DMS 273 treated with DMSO at 0.1 percent for 48 hours (cell line): Measurements from ENCODE around the gene TSACC.
A peak's percentile ranks its signal among the peaks of the same experiment; 100 is the strongest.
"Not testable (repeated sequence)": the region's sequence is repeated elsewhere in the genome, so short reads cannot be mapped to it uniquely, and the experiment has no call there.

Experiments used
- DNase-seq: peaks from one replicate; lab custom pipeline; 2025; lab: John Stamatoyannopoulos, UW

Gene TSACC

DNA sequence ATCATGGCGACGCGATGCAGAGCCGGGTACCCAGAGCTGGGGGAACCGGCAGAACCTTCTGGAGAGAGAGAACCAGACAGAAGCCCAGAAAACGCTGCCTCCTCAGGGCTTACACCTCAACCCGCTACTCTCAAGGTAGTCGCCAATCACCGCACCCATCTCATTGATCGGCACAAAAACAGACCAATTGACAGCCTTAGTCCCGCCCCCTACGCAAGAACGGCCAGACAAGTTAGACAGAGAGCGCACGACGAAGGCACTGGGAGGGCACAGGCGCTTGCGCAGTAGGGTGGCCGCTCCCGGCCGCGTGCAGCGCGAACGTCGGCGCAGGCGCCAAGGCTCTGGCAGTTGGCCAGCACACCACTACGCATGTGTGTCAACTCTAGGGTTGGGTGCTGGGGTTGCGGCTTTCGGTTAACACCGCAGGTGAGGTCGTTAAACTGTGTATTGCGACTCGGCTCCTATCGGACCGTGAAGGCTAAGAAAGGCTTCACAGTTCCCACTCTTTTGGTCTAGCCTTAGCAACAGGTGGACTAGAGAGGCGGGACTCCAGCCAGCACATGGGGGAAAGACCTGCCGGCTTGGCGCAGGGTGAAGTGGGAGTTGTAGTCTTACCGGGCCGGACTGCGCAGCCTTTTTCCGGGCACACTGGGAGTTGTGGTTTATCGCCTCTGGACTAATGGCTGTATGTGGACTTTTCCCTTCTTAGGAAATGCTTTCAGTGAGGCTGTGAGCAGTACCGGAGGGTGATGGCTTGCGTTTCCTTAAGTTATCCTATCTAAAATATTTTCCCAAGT, at the start of gene TSACC, which contains the start of gene CCT3:
Gene TSACC (plus strand): TSS at position 347 of the 797 bp plus-strand sequence. CDS start 1,232 bp downstream, outside the sequence.
Gene CCT3 (minus strand): TSS at position 113 of the 797 bp plus-strand sequence. CDS start 108 bp downstream, at position 5.
- peak; percentile 99 for DNase-seq

GRCh38 chr1:156289857-156290256, 48.5 kb upstream of the TSACC start:
- no peak for DNase-seq

DNA sequence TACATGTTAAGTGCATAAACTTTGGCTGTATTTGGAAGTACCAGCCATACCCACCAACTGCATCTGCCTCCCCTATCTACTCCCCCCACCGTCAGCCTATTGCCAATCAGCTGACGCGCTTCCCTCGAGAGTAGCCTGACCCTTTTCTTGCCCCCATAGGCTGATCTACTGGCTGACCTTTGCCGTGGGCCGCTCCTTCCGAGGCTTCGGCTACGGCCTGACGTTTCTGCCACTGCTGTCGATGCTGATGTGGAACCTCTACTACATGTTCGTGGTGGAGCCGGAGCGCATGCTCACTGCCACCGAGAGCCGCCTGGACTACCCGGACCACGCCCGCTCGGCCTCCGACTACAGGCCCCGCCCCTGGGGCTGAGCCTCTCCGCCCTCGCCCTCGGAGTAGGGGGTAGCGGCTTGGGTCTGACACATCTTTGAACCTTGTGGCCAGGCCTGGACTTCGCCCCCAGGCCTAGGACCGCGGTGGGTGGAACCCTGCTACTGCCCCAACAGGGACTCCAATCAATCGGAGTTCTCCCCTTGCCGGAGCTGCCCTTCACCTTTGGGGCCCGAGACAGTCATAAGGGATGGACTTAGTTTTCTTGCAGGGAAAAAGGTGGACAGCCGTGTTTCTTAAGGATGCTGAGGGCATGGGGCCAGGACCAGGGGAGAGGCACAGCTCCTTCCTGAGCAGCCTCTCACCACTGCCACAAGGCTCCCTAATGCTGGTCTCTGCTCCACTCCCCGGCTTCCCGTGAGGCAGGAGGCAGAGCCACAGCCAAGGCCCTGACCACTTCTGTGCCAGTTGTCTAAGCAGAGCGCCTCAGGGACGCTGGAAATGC, 46.9 kb upstream of the TSACC start:
- DNase-seq = no peak

DNA sequence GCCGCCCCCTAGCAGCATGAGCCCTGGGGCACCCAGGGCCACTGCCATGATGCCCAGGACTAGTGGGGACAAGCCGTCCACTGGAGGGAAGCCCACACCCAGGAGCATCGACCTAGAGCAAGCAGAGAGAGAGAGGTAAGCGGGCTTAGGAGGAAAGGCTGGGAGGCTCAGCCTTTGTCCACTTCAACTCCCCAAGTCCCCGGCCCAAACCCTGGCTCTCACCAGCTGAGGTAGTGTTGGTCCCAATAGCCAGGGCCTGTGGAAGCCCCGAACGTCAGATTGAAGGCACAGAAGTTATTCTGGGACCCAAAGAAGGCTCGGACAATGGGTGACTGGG, 45.3 kb upstream of the TSACC start:
- DNase-seq = no peak

DNA sequence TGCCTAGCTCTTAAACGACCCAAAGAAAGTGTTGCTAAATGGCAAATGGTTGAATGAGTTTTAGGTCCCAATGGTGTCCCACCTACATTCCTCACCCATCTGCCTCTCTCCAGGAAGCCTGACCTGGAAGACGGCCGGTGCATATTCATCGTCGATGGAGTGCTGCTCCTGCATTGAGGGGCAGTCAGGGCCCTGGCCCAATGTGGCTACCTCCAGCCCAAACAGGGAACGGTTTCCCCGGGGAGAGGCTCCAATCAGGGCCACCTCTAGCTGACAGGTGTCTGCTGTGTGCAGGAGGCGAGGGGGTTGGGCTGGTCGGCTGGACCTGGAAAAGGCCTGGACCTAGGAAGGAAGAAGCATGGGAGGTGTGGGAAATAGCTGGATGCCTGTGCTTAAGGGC, 44.4 kb upstream of the TSACC start:
- no peak for DNase-seq

DNA sequence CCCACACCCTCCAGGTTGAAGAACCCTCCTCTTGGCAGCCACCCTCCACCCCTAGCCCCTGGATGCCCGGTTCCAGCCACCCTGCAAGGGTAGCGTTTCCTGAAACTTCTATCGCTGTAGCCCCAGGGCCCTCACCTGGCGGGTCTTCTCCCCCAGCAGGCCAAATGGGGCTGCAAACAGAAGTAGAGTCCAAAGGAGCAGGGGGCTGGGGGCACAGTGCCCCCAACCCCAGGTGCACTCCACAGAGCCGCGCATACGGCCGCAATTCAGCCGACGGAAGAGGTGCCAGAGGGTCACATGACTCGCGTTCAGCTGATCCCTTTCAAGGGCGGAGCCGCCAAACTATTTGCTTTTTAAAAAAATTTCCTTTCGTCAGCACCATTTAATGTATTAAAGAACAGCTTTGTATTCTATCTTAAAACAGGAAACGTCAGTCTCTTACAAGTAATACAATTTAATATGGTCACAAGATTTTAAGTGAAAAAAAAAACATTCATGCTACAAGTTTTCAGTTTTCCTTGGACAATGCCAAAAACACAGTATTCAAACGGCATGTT, 42.9 kb upstream of the TSACC start, which contains the start of gene GLMP:
Gene GLMP (minus strand): TSS at position 289 of the 557 bp plus-strand sequence. CDS start 34 bp downstream, at position 255.
- DNase-seq = peak; percentile 17

GRCh38 chr1:156298852-156299357, 39.4 kb upstream of the TSACC start, which contains the start of gene VHLL:
VHLL (minus strand) TSS chr1:156299307; CDS start chr1:156299189, 118 bp downstream.
- no peak for DNase-seq

GRCh38 chr1:156303241-156303640, 35.1 kb upstream of the TSACC start:
- no peak for DNase-seq

DNA sequence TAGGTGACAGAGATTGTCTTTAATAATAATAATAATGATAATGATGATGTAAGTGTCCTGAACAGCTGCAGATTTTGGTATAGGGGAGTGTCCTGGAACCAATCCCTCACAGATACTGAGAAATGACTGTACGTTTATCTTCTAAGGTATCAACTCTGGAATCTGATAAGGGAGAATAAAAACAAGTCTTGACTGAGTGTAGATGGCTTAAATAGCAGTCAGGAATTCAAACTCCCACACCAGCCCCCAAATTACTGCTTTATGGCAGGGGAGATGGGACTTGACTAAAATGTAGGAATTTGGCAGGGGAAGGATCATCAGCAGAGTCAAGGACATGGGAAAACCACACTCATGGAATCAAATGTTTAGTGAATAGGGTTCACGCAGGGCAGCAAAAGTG, 33.1 kb upstream of the TSACC start:
- DNase-seq = no peak

DNA sequence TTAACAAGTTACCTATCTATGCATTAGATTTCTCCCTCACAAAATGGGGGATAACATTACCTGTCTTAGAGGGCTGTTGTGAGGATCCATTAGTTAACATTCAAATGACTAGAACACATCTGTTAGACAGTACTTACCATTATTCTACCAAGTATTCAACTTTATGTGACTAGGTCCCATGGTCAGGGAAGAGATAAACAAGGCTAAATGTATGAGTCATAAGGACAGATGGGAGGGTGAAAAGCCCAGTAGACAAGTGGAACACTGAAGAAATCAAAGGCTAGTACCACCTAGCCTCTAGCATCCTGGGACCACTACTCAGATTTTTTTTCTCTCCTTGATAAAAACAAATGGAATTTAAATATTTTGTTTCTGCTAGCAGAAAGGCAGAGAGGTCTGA, 30.2 kb upstream of the TSACC start:
- no peak for DNase-seq

DNA sequence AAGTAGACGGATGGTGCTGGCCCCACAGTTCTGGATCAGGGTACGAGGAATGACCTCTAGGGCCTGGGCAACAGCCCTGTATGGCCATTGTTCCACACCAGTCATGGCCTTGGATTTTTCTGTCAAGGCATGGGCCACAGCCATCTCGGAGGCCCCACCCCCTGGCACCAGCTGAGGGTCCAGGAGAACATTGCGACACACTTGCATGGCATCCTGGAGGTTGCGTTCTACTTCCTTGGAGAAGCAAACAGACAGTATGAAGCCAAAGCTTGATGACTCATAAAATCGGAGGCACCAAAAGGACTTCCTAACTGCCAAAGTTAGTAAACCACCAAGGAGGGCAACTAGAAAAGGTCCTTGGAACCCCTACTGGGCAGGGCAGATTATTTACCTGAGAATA, 27.4 kb upstream of the TSACC start:
- DNase-seq = no peak

GRCh38 chr1:156316909-156317308, 21.4 kb upstream of the TSACC start:
- no peak for DNase-seq

DNA sequence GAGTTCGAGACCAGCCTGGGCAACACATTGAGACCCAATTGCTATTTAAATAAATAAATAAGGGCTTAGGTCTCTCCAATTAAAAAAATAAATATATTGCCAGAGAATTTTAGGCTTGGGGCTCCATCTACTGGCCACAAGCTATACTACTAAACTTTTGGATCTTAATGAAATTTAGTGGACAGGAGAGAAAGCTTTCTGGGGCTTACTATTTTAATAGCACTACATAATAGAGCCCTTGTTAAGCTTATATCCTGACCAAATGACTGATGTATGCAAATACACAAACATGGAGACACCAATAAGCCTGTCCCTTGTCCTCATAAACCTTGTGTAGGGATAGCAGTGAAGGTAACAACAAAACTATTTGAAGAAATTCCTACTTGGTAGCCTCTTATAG, 18.7 kb upstream of the TSACC start:
- DNase-seq = no peak

GRCh38 chr1:156320560-156320959, 17.8 kb upstream of the TSACC start:
- no peak for DNase-seq

DNA sequence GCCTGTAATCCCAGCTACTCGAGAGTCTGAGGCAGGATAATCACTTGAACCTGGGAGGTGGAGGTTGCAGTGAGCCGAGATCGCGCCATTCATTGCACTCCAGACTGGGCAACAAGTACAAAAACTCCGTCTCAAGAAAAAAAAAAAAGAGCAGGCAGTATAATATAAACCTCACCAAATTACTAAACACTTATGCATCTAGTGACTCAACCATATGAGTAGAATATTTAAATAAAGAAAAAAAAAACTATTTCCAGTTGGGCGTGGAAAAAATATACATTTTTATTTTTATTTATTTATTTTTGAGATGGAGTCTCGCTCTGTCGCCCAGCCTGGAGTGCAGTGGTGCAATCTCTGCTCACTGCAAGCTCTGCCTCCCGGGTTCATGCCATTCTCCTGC, 15.1 kb upstream of the TSACC start:
- not testable (repeated sequence) for DNase-seq

GRCh38 chr1:156336242-156336641, 2.1 kb upstream of the TSACC start:
- no peak for DNase-seq

DNA sequence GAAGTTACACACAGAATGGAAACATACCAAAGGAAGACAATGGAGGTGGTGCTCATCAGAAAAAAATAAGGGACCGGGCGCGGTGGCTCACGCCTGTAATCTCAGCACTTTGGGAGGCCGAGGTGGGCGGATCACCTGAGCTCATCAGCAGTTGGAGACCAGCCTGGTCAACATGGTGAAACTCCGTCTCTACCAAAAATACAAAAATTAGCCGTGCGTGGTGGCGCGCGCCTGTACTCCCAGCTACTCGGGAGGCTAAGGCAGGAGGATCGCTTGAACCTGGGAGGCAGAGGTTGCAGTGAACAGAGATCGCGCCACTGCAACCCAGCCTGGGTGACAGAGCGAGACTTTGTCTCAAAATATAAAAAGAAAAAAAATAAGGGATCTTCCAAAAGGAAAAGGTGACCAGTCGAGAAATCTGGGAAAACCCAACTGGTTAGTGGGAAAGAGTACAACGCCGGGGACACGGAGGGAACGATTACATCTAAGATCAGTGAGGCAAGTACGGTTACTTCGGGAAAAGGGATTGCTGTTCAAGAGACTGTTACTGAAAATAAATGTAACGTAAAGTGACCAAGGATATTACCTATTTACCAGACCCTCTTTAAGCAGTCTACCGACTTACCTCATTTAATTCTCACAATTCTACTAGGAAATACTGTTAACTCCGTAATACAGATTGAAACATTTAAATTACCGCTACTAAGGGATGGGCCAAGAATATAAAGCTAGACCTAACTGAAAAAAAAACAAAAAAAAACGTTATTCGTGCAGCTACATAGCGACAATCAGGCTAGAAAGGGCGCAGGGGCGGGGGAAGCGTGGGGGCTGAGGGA, 1.1 kb upstream of the TSACC start:
- no peak for DNase-seq

DNA sequence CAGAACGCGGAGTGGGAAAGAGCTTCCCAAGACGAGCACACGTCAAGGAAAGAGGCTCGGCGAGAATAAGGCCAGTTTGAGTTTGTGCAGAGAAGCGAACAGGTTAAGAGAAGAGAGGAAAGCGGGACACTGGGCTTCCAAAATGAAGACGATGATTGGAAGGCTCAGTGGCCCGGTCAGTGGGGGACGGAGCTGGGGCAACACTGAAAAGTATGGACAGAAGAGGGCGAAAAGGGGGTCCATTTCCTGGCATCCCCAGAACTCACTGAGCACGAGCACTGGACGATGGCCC, 492 bp upstream of the TSACC start:
- DNase-seq = no peak

GRCh38 chr1:156342166-156342955, 4.0 kb downstream of the TSACC start:
- DNase-seq = no peak

DNA sequence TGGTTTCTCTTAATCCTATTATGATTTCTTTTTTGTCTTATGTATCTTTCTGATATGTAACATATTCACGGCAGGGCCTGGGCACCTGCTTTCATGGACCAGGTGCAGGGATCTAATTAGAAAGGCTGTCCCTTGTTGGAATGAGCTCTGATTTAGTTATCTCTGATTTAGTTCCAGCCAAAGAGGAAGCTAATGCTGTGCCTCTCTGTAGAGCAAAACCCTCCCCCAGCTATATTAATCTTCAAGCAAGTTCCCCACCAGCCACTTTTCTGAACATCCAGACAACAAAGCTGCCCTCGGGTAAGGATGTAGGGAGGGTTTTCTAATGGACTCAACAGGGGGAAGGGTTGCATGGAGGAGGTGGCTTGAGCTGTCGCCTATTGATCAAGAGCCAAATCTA, 6.1 kb downstream of the TSACC start:
- no peak for DNase-seq

GRCh38 chr1:156346035-156346434, 7.7 kb downstream of the TSACC start:
- not testable (repeated sequence) for DNase-seq
